GM19043 (cell line): ENCODE data around the gene SEPTIN1.
A peak's percentile ranks its signal among the peaks of the same experiment; 100 is the strongest.
"Not testable (repeated sequence)": the region's sequence is repeated elsewhere in the genome, so short reads cannot be mapped to it uniquely, and the experiment has no call there.

Source experiments
- ATAC-seq: cut with Tn5 transposase; IDR thresholded peaks from one replicate; pipeline ENCODE4 v1.9.1; 2021; ENCODE audit warnings: low read depth; ENCODE audit not compliant: unreplicated experiment

The SEPTIN1 gene

DNA sequence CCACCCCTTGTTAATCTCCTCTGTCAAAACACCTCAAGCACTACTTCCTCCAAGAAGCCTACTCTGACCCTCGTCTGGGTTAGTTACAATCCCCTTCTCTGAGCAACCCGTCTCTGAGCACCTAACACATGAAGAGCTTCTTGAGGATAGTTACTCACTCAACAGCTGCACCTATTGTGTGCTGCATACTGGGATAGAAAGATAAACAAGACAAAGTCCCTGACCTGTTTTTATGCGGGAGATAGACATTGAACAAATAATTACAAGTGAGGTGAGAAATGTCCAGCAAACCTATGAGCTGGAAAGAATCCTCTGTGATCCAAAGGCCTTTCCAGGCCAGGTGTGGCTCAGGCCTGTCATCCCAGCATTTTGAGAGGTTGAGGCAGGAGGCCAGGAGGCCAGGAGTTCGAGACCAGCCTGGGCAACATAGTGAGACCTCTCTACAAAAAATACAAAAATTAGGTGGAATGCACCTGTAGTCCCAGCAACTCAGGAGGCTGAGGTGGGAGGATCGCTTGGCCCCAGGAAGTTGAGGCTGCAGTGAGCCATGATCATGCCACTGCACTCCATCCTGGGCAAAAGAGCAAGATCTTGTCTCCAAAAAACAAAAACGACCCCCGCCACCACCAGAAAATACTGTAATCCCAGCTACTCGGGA, 19.5 kb upstream of the SEPTIN1 start:
- no peak for ATAC-seq

DNA sequence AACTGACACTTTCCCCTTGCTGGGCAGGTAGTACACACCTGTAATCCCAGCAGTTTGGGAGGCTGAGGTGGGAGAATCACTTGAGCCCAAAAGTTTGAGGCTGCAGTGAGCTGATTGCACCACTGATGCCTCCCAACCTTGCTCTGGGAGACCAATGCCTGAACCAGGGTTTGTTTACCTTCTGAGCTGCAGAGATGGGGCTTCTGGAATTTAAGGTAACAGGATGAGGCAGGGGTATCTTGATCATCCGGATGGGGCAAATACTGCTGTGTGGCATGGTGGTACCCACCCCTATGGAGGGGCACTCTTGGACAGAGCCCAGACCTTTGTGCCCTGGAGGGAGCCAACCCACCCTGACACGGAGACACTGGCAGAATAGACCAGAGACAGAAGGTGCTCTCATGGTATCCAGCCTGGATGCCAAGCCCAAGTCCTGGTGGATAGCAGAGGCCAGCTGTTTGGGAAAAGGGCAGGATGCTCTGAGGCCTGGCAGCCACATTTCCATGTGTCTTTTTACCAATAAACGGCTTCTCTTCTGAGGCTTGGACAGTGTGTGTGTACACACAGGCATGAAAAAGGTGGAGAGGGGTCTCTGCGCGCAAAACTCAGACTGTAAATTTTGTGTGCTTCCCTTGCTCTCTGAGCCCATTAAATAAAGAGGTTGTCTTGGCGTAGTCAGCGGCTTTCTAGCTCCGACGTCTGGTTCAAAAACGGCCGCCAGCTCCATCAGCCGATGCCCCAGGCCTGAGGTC, 17.2 kb upstream of the SEPTIN1 start:
- no peak for ATAC-seq

DNA sequence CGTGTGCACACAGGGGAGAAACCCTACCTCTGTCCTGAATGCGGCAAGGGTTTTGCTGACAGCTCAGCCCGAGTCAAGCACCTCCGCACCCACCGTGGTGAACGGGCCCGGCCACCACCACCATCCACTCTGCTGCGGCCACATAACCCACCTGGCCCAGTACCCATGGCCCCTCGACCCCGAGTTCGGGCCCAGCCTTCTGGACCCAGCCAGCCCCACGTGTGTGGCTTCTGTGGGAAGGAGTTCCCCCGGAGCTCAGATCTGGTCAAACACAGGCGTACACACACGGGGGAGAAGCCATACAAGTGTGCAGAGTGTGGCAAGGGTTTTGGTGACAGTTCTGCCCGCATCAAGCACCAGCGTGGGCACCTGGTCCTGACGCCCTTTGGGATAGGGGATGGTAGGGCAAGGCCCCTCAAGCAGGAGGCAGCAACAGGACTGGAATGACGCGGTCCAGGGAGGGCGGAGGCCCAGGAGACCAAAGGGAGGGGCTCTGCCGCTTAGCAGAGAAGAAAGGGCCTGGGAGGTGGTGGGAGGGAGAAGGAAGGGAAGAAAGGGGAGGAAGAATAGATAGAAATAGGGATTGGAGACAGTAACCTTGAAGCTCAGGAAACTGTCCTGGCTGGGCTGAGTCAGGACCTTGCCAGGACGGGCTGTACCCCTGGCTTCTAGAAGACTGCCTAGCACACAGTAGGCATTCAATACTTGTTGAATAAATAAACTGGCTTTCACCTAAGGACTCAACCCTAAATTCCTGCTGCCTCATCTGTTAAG, 16.5 kb upstream of the SEPTIN1 start:
- ATAC-seq, result no peak

DNA sequence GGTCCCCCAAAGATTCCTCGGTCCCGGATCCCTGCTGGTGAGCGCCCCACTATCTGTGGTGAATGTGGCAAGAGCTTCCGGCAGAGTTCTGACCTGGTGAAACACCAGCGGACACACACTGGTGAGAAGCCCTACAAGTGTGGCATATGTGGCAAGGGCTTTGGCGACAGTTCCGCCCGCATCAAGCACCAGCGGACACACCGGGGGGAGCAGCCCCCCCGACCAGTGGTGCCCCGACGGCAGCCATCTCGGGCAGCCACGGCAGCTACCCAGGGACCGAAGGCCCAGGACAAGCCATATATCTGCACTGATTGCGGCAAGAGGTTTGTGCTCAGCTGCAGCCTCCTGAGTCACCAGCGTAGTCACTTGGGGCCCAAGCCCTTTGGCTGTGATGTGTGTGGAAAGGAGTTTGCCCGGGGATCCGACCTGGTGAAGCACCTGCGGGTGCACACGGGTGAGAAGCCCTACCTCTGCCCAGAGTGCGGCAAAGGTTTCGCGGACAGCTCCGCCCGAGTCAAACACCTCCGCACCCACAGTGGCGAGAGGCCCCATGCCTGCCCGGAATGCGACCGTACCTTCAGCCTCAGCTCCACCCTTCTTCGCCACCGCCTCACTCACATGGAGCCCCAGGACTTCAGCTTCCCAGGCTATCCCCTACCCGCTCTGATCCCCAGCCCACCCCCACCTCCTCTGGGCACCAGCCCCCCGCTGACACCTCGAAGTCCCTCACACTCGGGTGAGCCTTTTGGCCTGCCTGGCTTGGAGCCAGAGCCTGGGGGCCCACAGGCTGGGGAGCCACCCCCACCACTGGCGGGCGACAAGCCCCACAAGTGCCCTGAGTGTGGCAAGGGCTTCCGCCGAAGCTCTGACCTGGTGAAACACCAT, 15.7 kb upstream of the SEPTIN1 start:
- no peak for ATAC-seq

DNA sequence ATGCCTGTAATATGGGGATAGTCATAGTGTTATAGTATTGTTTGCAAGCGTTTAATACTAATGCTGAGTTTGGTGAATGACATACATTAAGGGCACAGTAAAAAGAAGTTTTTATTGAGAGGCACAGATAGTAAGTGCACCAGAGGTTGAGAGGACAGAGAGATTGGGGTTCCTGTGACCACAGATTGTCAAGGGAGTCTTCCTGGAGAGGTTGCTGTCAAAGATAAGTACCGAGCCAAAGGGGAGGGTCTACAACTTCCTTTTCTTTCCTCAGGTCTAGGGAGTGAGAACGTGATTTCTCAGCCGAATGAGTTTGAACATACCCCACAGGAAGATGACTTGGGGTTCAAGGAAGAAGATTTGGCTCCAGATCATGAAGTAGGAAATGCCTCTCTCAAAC, 14.7 kb upstream of the SEPTIN1 start:
- ATAC-seq, result no peak

DNA sequence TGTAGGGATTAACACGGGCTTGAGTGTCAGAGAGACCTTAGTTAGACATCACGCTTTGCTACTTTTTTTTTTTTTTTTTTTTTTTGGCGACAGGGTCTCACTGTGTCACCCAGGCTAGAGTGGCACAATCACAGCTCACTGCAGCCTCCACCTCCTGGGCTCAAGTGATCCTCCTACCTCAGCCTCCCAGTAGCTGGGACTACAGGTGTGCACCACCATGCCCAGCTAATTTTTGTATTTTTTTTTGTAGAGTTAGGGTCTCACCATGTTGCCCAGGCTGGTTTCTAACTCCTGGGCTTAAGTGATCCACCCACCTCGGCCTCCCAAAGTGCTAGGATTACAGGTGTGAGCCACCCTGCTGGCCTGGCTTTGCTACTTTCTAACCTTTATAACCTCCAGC, 14.3 kb upstream of the SEPTIN1 start:
- ATAC-seq, result not testable (repeated sequence)

DNA sequence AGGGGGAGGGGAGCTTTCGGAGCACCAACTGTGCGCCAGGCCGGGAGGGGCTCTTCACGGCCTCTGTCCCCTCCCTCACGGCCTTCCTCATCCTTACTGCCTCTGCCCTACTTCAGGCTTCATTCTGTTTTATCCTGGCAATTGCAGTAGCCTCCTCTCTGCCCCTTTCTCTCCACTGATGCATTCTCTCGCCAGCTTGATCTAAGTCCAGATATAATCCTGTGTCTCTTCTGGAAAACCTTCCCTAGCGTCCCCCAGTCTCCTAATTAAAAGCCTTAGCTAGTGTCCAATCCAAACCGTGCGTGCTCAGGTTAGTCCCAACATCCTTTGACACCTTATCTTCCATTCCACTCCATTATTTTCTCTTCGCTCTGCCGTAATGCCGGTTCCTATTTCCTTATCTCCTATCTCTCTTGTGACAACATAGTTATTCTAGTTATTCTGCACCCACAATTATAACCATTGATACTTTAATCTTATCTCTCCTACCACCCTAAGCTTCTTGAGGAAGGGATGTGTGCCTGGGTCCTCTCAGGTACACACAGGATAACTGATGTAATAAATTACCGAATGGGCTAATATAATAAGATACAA, 13.7 kb upstream of the SEPTIN1 start:
- no peak for ATAC-seq

DNA sequence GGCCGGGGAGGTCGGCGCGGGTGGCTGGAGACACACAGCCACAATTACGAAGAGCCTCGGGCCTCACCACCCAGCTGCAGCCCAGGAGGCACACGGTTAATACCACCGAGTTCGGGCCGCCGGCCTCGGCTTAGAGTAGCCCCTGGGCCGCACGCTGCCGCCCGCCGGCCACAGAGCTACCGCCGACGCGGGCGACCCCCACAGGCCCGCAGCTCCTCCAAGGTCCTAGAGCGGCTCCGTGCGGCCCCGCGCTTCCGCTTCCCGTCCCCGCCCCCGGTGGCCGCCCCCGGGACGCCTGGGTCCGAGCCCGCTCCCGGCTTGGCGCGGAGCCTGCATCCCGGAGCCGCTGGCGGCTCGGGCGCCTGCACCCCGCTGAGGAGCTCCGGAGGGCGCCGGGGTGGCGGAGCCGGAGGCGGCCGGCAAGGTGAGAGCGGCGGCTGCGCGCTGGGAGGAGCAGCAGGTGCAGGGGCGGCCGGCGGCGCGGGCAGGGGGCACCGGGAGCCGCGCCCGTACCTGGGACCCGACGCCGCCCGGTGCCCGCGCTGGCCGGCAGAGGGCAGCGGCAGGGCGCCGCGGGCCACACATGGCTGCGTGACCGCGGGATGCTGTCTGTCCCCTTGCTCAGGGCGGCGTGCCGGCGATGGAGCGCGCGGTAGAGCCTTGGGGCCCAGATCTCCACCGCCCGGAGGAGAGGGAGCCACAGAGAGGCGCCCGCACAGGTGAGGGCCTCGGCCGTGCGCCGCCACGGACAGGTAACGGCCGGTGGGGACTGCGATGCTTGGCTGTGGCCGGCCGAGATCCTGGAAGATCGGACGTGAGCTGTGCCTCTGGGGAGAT, 13.0 kb upstream of the SEPTIN1 start, which contains the start of gene ZNF48:
Gene ZNF48, plus strand, starts transcription at position 266 of the 837 bp plus-strand sequence. Its CDS starts 375 bp downstream, at position 641.
- peak; percentile 57 for ATAC-seq

DNA sequence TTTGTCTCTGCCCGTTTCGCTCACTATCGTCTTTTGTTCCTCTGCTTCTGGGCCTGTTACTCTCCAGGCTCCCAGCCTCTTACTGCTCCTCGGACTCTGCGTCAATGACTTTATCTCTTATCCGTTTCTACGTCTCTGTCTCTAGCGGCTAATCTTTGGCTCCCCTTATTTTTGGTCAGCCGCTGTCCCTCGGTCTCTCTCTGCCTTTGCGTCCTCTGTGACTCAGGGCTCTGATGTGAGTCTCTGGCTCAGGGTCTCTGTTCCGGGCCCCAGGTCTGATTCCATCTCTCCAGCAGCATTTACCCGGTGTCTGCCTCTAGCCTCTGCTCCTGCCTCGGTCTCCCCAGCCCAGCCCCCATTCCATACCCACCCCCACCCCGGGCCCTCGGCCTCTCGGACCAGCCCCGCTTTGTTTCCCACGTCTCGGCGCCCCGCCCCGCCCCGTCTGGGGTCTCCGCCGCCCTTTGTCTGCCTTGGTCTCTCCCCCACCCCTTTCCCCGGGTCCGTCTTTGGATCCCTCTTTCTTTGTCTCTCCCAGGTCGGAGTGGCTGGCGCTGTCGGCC, 12.3 kb upstream of the SEPTIN1 start:
- ATAC-seq, result peak; percentile 13

DNA sequence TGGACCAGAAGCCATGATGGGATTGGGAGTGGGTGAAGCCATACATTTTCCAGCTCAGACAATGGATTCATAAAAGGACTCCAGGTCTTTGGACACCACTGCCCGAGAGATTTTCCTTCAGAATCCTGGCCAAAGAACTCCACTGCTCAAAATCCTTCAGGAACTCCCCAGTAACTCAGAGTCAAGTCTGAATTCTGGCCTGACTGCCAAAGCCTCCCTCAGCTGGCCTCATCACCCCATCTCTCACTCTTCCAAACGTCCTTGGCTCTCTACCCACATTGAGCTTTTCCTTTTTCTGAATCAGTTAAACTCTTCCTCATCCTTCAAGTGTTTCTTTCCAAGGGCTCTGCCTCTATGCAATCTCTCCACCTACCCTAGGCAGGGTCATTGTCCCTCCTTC, 1.2 kb upstream of the SEPTIN1 start:
- no peak for ATAC-seq

DNA sequence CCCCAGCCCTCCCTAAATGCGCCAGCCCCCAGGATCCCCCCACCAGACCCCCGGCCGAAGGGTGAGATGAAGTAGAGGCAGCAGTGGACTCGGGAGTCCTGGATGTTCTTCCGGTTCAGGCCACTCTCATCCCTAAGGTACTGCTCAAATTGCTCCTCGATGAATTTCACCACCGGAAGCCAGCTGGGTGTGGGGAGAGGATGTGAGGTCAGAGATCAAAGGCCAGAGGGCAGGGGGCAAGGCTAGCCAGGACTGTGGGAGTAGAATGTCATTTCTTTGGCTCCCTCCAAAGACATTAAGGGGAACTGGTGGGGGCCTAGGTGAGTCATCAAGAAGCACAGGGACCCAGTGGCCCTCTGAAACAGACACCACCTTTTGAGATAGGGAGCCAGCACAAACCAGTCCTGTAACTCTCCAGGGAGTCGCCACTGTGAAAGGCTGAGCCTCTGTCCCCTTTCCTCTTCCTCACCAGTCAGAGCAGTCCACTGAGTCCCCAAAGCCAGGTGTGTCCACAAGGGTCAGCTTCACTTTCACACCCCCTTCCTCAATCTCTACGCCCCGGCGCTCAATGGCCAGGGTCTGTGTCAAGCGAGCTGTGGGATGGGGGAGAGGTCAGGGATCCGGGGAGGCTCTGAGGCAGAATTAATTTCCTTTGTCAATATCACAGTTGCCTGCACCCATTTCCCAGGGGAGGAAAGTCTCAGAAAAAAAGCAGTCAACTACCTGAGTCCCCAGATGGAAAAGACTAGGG, 895 bp downstream of the SEPTIN1 start:
- ATAC-seq, result no peak

DNA sequence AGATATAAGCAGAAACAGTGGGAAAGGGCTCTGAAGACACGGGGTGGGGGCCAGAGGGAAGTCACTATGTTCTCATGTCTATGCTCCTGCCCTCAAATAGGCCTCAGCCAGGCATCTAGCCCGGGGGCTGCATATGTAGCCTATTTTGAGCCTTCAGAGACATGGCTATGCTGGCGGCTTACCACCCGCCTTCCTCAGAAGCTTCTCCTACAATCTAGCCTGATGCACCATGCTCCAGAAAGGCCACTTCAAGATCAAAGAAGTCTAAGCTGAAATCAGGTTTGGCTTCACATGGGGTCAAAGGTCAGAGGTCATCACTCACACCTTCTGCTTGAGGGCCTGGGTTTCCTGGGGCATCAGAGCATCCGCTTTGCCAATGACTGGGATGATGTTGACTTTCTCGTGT, 1.6 kb downstream of the SEPTIN1 start:
- no peak for ATAC-seq

DNA sequence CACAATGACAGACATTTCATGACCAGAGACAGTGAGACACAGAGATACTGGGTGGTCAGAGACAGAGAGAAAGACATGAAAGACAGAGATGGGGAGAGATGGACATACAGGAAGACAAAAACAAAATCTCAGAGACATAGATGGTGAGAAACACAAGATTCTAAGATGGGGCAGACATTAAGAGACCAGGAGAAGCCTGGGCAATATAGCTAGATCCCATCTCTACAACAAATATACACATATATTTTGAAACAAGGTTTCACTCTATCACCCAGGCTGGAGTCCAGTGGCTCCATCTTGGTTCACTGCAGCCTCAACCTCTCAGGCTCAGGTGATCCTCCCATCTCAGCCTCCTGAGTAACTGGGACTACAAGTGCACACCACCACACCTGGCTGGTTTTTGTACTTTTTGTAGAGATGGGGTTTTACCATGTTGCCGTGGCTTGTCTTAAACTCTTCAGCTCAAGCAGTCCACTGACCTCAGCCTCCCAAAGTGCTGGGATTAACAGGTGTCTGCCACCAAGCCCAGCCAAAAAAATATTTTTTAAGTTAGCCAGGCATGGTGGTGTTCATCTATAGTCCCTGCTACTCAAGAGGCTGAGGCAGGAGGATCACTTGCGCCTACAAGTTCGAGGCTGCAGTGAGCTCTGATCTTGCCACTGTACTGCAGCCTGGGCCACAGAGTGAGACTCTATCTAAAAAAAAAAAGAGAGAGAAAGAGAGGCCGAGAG, 2.1 kb downstream of the SEPTIN1 start:
- no peak for ATAC-seq

DNA sequence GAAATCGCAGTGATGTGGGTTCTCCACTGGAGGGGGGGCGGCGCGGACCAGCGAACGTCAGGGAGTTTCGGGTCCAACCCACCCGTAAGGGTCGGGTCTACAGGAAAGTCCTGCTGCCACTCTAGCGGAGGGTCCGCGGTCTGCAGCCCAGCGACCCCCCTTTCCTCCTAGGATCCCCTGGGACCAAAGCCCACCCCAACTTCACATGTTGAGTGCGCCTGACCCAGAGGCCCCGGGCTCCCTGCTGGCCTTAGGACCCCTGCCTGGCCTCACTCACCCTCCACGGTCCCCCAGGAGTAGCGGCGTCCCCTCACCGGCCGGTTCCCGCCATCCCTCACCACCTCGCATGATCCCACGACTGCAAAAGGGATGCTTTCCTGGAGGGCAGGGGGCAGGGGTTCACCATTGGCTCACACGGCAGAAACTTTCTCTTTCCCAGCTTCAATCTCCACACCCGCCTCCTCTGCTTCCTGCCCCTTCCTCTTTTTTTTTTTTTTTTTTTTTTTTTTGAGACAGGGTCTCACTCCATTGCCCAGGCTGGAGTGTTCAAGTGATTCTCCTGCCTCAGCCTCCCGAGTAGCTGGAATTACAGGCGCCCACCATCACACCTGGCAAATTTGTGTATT, 3.1 kb downstream of the SEPTIN1 start:
- no peak for ATAC-seq

DNA sequence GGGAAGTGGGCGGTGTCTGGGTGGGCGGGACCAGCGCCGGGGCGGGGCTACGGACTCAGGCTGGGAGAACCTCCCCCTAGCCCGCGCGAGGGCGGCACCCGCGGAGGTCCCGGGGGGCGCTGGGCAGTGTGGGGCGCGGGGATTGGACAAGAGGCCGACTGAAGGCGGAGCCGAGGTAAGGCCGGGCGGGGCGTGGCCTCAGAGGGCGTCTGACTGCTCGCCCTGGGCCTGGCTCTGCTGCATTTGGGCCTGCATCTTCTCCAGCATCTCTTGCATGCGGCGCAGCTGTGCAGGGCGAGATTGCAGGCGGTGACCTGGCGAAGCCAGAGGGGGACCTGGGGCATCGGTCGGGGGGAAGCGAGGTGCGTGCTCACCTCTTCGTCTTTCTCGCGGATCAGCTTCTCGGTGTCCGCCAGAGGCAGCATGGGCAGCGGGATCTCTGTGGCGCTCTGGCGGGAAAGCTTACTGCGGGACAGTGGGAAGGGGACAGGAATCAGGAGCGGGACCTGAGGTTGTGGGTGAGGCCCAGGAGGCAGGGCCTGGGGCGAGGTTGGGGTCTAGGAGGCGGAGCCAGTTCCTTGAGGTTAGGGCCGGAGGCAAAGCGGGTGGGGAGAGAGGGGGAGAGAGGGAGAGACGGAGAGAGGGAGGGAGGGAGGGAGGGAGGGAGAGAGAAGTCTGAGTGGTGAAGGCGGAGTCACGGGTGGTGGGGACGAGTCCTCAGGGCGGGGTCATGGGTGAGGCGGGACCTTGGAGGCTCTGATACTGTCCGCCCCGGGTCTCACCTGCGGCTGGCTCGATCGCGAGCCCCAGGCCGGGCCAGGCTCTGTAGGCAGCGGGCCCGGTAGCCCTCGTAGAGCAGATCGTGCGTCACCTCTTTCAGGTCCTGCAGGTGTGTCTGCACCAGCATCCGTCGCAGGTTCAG, 3.9 kb downstream of the SEPTIN1 start:
- peak; percentile 75 for ATAC-seq

DNA sequence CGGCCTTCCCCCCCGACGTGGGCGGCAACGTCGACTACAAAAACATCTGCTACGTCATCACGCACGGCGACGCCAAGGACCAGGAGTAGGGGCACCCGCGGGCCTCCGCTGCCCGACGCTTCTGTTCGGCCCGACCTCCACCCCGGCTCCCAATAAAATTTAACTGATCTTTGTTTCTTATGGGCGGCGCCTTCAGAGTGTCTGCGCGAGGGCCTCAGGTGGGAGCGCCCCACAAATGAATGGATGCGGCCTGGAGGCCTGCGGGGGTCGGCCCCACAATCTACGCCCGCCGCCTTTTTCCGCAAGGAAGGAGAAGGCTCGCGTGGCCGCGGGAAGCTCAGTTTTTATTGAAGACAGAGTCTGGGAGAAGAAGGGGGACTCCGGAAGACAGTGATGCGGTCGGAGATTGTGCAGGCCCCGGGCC, 4.5 kb downstream of the SEPTIN1 start:
- ATAC-seq, result peak; percentile 21
